A549 treated with DMSO at 1 μM for 4 hours (cell line): Measurements from ENCODE around the gene CASP9. TPM values are rescaled to one million over a fixed set of nuclear protein-coding genes. Genes with fewer than 3 reads are reported as not detected.

Experiments used
- total RNA-seq: library from RNA; stranded (reverse); fragments of 200-300 nt; extraction: Qiagen RNA extraction; gene quantifications from 5 replicates; pipeline ENCODE4 v1.2.3, GENCODE V29; 2022; ENCODE audit warnings: low read depth

CASP9 gene
- 5.4 to 6.7 TPM (median 6.3 TPM) in 5 replicates for total RNA-seq

GRCh38 chr1:15524021-15524282, at the start of gene CASP9:
Gene CASP9 (minus strand): TSS chr1:15524215. CDS start chr1:15524200, 15 bp downstream.

GRCh38 chr1:15526490-15527339, 2.7 kb upstream of the CASP9 start, which contains the start of gene DNAJC16:
Gene DNAJC16 (plus strand): TSS chr1:15526848. CDS start chr1:15529106, 2,258 bp downstream.

GRCh38 chr1:15475752-15476314, 48.2 kb downstream of the CASP9 start, which contains the start of gene CELA2B:
Gene CELA2B (plus strand): TSS chr1:15476104. CDS start chr1:15476126, 22 bp downstream.

GRCh38 chr1:15456313-15456954, 67.6 kb downstream of the CASP9 start, which contains the start of gene CELA2A:
Gene CELA2A (plus strand): TSS chr1:15456732. CDS start chr1:15456754, 22 bp downstream.

Other genes starting within 250 kb of the CASP9 start
- gene EFHD2, start 114.3 kb downstream of the CASP9 start, total RNA-seq = 174 to 251 TPM (median 232 TPM) in 5 replicates
- 0.93 to 1.5 TPM (median 1.1 TPM) in 5 replicates for gene CTRC, start 85.8 kb downstream of the CASP9 start, total RNA-seq
- gene CELA2A, start 67.5 kb downstream of the CASP9 start, total RNA-seq = not detected in 5 replicates
- not detected in 5 replicates for gene CELA2B, start 48.1 kb downstream of the CASP9 start, total RNA-seq
- 4.9 to 5.7 TPM (median 5.7 TPM) in 5 replicates for gene DNAJC16, start 2.6 kb upstream of the CASP9 start, total RNA-seq
- 5.7 to 8.6 TPM (median 7.8 TPM) in 5 replicates for gene AGMAT, start 60.8 kb upstream of the CASP9 start, total RNA-seq
- gene DDI2, start 93.2 kb upstream of the CASP9 start, total RNA-seq = 8.6 to 12.5 TPM (median 10.6 TPM) in 5 replicates
- 26.1 to 32.0 TPM (median 28.2 TPM) in 5 replicates for gene PLEKHM2, start 160.1 kb upstream of the CASP9 start, total RNA-seq
- gene SLC25A34, start 212.0 kb upstream of the CASP9 start, total RNA-seq = 0.13 to 0.40 TPM (median 0.21 TPM) in 5 replicates
- not detected in 5 replicates for gene TMEM82, start 218.3 kb upstream of the CASP9 start, total RNA-seq
- 19.5 to 24.3 TPM (median 23.4 TPM) in 5 replicates for gene FBLIM1, start 234.6 kb upstream of the CASP9 start, total RNA-seq